ENCODE data around the gene INPP5J.

GRCh38 chr22:31160328-31160978, 37.7 kb downstream of the INPP5J start:
- TF ChIP-seq ZFP41 (tag by site-specific recombination; IDR thresholded peaks at IDR 0.05; ENCODE audit: borderline replicate concordance) (no peak), MYNN (tag by site-specific recombination; IDR thresholded peaks at IDR 0.05; ENCODE audit: borderline replicate concordance) (no peak), CTCF (tag by site-specific recombination; IDR thresholded peaks at IDR 0.05) (no peak), ZBTB17 (tag by site-specific recombination; IDR thresholded peaks at IDR 0.05) (no peak), ZNF140 (tag by site-specific recombination; IDR thresholded peaks at IDR 0.05) (no peak), ZBTB7A (tag by site-specific recombination; IDR thresholded peaks at IDR 0.05; ENCODE audit: low read depth) (no peak), ZNF274 (IDR thresholded peaks at IDR 0.05; ENCODE audit: low read length) (no peak), ZNF274 (tag by site-specific recombination; IDR thresholded peaks at IDR 0.05; ENCODE audit: borderline replicate concordance) (no peak), ZNF394 (tag by site-specific recombination; IDR thresholded peaks at IDR 0.05; ENCODE audit: borderline replicate concordance) (no peak), PATZ1 (tag by site-specific recombination; IDR thresholded peaks at IDR 0.05) (no peak)

All from HEK293 (cell line).